HL-60 (cell line): ENCODE data around the gene LIN37.
A peak's percentile ranks its signal among the peaks of the same experiment; 100 is the strongest.

ENCODE experiments used
- DNase-seq, 2 experiments: peaks; one replicate each; pipeline ENCODE4 v3.0.0-alpha.2; 2010 to 2020; ENCODE audit warnings: low read depth in 1 of 2, low spot score in 1 of 2
- H3K27ac ChIP-seq: fragments of 250-450 bp; sonication (Bioruptor Pico); replicated peaks from 2 replicates; pipeline ENCODE4 v1.5.1; 2020; ENCODE audit warnings: mild to moderate bottlenecking, moderate library complexity
- H3K27me3 ChIP-seq: fragments of 250-450 bp; sonication (Bioruptor Pico); 2 replicates; pipeline ENCODE4 v1.5.1; 2021; ENCODE audit warnings: mild to moderate bottlenecking, moderate library complexity; ENCODE audit not compliant: insufficient read depth, poor library complexity, severe bottlenecking
- H3K4me3 ChIP-seq: replicated peaks from 2 replicates; pipeline ENCODE4 v1.5.1; 2011; ENCODE audit warnings: mild to moderate bottlenecking, control low read depth, low read length; ENCODE audit not compliant: insufficient read depth
- GABPA ChIP-seq: IDR thresholded peaks from 2 replicates; pipeline ENCODE4 v1.6.1; 2012; ENCODE audit warnings: low read depth
- POLR2AphosphoS5 ChIP-seq: IDR thresholded peaks from 2 replicates; pipeline ENCODE4 v1.6.1; 2012; ENCODE audit warnings: low read depth
- SPI1 ChIP-seq: IDR thresholded peaks from 2 replicates; pipeline ENCODE4 v1.6.1; 2012; ENCODE audit warnings: low read depth, mild to moderate bottlenecking, borderline replicate concordance
- TF ChIP-seq, protein P1 (sequence below): IDR thresholded peaks from 2 replicates; pipeline ENCODE4 v1.6.1; 2012; ENCODE audit warnings: low read depth; ENCODE audit not compliant: insufficient replicate concordance
- TF ChIP-seq, protein P2 (sequence below): IDR thresholded peaks from one replicate; pipeline ENCODE4 v1.5.1; 2011; ENCODE audit warnings: low read length, control low read depth, inconsistent platforms; ENCODE audit not compliant: insufficient read depth

Gene LIN37

DNA sequence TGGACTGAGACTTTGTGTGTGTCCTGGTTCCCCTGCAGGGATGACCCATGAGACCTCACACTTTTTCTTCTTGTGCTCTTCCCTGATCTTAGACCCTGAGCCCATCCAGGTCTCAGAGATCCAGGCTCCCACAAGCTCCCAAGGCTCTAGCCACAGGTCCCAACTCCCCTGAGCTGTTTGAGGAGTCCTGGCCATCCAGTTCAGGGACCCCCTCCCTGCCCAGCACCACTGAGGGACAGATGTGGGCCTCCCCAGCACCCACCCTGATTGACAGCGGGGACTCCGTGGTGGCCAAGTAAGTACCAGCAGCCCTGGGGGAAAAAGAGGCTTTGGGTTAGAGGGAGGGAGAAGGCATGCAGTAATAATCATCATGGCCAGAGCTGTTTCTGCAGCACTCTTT is 11.3 kb downstream of the LIN37 start:
- Histone ChIP-seq H3K27me3 (no peaks in the 10 kb centered on the region), H3K4me3 (no peak overlapping the region), H3K27ac (no peak overlapping the region)
- DNase-seq: no peak
- TF ChIP-seq, protein P1, sequence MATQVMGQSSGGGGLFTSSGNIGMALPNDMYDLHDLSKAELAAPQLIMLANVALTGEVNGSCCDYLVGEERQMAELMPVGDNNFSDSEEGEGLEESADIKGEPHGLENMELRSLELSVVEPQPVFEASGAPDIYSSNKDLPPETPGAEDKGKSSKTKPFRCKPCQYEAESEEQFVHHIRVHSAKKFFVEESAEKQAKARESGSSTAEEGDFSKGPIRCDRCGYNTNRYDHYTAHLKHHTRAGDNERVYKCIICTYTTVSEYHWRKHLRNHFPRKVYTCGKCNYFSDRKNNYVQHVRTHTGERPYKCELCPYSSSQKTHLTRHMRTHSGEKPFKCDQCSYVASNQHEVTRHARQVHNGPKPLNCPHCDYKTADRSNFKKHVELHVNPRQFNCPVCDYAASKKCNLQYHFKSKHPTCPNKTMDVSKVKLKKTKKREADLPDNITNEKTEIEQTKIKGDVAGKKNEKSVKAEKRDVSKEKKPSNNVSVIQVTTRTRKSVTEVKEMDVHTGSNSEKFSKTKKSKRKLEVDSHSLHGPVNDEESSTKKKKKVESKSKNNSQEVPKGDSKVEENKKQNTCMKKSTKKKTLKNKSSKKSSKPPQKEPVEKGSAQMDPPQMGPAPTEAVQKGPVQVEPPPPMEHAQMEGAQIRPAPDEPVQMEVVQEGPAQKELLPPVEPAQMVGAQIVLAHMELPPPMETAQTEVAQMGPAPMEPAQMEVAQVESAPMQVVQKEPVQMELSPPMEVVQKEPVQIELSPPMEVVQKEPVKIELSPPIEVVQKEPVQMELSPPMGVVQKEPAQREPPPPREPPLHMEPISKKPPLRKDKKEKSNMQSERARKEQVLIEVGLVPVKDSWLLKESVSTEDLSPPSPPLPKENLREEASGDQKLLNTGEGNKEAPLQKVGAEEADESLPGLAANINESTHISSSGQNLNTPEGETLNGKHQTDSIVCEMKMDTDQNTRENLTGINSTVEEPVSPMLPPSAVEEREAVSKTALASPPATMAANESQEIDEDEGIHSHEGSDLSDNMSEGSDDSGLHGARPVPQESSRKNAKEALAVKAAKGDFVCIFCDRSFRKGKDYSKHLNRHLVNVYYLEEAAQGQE: no peak
- no peak for TF ChIP-seq GABPA
- TF ChIP-seq, protein P2, sequence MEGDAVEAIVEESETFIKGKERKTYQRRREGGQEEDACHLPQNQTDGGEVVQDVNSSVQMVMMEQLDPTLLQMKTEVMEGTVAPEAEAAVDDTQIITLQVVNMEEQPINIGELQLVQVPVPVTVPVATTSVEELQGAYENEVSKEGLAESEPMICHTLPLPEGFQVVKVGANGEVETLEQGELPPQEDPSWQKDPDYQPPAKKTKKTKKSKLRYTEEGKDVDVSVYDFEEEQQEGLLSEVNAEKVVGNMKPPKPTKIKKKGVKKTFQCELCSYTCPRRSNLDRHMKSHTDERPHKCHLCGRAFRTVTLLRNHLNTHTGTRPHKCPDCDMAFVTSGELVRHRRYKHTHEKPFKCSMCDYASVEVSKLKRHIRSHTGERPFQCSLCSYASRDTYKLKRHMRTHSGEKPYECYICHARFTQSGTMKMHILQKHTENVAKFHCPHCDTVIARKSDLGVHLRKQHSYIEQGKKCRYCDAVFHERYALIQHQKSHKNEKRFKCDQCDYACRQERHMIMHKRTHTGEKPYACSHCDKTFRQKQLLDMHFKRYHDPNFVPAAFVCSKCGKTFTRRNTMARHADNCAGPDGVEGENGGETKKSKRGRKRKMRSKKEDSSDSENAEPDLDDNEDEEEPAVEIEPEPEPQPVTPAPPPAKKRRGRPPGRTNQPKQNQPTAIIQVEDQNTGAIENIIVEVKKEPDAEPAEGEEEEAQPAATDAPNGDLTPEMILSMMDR: no peak
- no peak for TF ChIP-seq SPI1
- TF ChIP-seq POLR2AphosphoS5: no peak

DNA sequence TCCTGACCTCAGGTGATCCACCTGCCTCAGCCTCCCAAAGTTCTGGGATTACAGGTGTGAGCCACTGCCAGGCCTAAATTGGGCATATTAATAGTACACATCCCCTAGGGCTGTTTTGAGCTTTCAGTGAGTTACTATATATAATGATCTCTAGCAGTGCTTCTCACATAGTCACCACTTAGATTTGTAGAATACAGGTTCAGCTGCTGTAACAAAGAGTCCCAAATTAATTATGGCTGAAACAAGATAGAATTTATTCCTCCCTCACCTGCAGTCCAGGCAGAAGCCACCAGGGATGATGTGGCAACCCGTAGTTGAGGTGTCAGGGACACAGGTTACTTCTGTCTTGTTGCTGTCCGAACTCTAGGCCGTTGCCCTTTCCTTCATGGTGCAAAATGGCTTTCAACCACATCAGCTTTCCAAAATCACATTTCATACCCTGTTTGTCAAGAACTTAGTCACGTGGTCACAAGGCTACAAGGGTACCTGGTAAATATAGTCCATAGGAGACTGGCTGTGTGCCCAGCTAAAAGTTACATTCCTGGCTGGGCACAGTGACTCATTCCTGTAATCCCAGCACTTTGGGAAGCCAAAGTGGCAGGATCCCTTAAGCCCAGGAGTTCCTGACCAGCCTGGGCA is 12.5 kb downstream of the LIN37 start:
- H3K27me3 ChIP-seq: no peaks in the 10 kb centered on the region
- TF ChIP-seq, protein P1: no peak
- TF ChIP-seq GABPA: no peak
- no peak overlapping the region for H3K27ac ChIP-seq
- no peak for DNase-seq
- H3K4me3 ChIP-seq: no peak overlapping the region

DNA sequence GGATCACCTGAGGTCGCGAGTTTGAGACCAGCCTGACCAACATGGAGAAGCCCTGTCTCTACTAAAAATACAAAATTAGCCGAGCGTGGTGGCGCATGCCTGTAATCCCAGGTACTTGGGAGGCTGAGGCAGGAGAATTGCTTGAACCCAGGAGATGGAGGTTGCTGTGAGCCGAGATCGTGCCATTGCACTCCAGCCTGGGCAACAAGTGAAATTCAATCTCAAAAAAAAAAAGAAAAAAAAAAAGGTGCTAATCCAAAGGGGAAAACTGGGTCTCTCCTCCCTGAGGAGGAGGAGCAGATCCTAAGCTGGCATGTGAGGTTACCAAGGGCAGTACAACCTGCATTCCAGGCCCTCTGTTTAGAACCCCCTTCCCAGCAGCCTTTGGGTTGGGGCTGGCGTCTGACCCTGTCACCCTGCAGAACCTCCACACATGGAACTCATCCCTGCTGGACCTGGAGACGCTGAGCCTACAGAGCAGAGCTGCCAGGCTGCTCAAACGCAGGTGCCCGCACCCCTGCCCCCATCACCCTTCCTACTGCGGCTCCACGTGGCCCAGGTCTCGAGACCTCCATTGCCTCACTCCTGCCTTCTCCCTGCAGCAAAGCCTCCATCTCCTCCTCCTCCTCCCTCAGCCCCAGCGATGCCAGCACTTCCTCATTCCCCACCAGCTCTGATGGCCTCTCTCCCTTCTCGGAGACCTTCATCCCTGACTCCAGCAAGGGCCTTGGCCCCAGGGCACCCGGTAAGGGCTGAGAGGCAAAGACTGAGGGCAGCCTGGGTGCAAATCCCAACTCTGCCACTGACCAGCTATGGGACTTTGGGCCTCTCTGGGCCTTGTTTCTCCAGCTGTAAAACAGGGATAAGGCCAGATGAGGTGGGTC is 16.3 kb downstream of the LIN37 start:
- DNase-seq: peak in 1 of 2 experiments; percentile 27
- Histone ChIP-seq H3K27ac (no peak overlapping the region), H3K4me3 (no peak overlapping the region), H3K27me3 (no peaks in the 10 kb centered on the region)
- TF ChIP-seq GABPA (no peak), SPI1 (peak; percentile 82; the same call in 1 of the 2 replicates)

DNA sequence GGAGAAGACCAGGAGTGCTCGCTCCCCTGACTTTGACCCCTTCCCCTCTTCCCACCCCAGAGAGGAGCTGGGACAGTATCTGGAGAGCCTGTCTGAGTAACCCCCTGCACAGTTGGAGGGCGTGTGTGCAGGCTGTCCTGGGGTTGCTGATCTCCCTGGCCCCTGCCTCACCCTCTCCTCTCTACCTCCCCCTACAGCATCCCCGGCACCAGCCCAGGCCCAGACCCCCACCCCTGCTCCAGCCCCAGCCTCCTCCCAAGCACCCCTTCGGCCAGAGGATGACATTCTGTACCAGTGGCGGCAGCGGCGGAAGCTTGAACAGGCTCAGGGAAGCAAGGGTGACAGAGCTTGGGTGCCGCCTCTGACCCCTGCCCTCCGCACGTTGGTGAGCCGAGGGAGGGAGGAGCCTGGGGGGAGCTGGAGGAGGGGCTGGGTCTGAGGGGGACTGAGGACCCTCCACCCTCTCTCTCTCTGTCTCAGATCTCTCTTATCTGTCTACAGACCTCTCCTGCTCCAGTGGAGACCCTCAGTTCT is 18.3 kb downstream of the LIN37 start:
- no peak overlapping the region for H3K4me3 ChIP-seq
- no peak for DNase-seq
- no peak overlapping the region for H3K27ac ChIP-seq
- TF ChIP-seq SPI1 (no peak), POLR2AphosphoS5 (no peak), GABPA (no peak)
- TF ChIP-seq, protein P2: no peak
- TF ChIP-seq, protein P1: no peak
- no peaks in the 10 kb centered on the region for H3K27me3 ChIP-seq
